GM21529 (cell line): ENCODE results near the gene OR4S2.
A peak's percentile ranks its signal among the peaks of the same experiment; 100 is the strongest.

Experiments
- ATAC-seq: cut with Tn5 transposase; IDR thresholded peaks from one replicate; pipeline ENCODE4 v1.9.1; 2021; ENCODE audit not compliant: unreplicated experiment

The OR4S2 gene, protein sequence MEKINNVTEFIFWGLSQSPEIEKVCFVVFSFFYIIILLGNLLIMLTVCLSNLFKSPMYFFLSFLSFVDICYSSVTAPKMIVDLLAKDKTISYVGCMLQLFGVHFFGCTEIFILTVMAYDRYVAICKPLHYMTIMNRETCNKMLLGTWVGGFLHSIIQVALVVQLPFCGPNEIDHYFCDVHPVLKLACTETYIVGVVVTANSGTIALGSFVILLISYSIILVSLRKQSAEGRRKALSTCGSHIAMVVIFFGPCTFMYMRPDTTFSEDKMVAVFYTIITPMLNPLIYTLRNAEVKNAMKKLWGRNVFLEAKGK

DNA sequence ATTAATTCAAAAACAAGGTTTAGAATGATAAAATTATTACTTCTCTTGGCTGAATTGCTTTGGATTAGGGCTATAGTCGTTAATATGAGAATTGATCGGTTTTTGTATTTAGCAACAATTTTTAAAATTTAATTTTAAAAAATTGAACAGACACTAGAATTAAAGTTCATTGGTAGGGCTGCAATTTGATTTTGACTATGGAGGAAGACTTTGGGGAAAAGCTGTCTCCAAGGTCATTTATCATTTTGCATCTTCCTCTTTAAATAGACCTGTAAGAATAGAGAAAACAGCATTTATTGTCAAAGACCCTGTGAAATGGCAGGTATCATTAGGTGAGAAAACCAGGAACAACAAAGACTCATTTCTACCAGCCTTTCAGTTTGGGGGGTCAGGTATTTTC lies at the start of gene OR4S2:
Gene OR4S2, plus strand, starts transcription at position 301 of the 400 bp plus-strand sequence. CDS start 2,577 bp downstream, outside the sequence.
- no peak for ATAC-seq

DNA sequence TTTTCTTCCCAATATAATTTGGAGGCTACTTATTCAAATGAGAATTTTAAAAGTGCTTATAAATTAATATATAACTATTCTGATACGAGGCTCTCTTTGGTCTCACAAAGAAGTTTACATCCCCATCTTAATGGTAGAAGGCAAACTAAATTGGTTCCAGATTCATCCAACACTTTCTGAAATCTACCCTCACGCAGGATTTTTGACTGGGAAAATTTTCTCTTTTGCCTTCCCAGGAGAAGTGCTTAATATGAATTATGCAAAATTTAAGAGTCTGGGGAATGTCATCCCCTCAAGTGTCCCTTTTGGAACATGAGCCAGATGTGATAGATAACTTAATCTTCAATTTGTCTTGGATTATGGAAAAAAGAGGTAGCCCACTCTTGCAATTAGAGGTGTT lies 40.6 kb upstream of the OR4S2 start, which contains the start of gene OR4C11:
Gene OR4C11, minus strand, starts transcription at position 101 of the 400 bp plus-strand sequence. CDS start 3,272 bp downstream, outside the sequence.
- no peak for ATAC-seq

DNA sequence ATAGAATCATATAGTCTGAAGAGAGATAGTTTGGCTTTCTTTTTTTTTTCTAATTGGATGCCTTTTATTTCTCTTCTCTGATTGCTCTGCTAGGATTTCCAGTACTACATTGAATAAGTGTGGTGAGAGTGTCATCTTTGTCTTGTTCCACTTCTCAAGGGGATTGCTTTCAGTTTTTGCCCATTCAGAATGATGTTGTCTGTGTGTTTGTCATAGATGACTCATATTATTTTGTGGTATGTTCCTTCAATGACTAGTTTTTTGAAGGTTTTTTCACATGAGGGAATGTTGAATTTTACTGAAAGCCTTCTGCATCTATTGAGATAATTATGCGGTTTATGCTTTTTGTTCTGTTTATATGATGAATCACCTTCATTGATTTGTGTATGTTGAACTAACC lies 23.6 kb upstream of the OR4S2 start:
- ATAC-seq = no peak

DNA sequence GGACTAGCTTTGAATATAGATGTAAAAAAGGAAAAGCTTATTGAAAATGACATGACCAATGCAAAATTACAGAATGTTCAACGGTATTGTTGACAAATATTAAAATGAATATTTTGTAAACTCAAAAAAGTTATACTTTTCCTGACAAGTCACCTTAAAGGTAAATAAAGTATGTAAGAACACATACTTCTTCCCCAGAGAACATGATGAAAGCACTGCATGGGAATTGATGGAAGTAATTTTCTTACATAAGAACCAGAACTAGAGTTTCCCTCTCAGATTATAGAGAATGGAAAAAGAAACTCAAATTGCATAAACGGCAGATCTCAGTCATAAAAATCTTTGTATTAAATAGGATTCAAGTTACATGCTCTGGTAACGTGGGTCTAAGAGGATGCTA lies 13.3 kb upstream of the OR4S2 start, which contains the start of gene OR4P4:
Gene OR4P4, plus strand, starts transcription at position 301 of the 400 bp plus-strand sequence.
- ATAC-seq = no peak

DNA sequence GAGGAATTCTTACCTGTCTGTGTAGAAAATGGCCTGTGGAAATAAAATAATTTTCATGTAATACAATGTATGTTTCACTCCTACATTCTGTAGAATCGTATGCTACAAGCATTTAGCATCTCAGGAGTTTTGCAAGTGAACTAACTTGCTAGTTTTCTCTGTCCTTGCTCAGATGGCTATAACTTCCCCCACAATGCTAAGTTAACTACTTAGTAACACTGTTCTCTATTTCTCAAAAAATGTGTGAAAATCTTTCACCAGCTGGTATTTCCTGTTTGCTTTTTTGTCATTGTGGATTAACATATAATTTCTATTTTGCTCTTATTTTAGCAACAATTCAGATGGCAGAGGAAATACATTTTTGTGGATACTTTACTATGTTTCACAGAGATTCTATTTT lies 4.4 kb downstream of the OR4S2 start:
- ATAC-seq = no peak

DNA sequence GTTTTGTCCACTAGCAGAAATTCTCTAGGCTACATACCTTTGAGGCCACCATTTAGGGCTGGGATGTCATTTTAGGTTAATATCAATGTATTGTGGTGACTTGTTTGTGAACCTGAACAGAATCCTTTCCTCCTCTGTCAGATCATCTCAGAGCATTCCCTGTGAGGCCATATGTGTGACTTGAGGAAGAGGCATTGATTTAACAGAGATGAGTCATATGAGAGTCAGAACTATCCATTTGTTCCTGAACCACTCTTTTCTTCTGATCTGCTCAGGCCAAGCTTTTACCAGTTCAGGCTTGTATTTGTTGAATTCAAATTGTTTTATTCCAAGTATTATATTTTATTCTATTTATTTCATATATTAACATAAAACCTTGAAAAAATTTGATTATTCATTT lies 7.0 kb downstream of the OR4S2 start:
- no peak for ATAC-seq

DNA sequence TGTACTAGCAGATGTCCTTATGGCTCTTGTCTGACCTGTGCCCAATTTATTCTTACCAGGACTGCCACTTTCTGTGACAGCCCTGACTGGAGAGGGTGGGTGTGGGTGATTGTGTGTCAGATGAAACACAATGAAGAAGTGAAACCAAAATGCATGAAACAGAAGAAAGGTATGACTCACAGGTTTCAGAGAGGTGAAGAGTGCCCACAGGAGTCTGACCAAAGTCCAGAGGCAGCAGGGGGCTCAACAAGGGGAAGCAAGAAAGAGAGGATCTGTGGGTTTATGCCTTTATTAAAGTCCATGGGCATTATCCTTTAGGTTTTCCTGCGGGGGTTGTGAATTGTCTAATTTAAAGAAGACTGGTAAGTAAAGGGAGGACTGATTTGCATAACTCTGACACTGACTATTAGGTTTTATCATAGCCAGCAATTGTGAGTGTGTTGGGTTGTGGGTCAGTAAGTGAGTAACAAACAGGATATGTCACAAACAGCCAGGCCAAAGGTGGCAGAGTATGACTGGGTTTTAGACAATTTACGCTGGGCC lies 10.0 kb downstream of the OR4S2 start:
- peak; percentile 97 for ATAC-seq

DNA sequence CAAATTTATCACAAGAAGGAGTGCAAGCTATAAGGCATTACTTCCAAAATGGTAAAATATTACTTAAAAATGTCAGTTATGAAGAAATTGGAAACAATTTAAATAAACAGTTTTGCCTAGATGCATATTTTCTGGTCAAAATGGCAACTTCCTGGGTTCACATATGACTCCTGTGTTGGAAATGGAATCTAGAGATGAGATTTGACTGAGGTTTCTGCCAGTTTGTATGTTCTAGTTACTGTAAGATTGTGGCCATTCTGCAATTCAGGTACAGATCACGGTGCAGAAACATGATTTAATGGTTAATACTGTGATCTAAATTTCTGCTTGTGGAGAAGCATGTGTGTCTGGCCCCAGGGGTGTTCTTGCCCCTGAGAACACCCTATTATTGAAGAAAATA lies 10.5 kb downstream of the OR4S2 start:
- peak; percentile 33 for ATAC-seq

DNA sequence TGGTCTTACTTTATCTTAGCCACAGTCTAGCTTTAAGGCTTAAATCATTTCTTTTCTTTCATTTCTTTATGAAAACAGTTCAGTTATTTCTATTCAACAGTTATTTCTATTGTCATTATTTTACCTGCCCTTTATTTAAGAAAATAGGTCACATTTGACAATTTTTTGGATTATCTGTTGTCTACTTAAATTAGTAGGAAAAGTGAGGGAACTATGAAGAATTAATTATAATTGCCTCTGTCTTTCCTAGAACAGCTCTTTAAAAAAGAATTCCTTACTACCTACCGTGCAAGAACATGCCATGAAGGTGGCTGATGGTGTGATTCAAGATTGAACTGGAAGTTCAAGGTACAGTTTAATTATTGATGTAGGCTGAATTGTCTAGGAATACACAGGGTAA lies 13.8 kb downstream of the OR4S2 start, which contains the start of gene OR4C6:
Gene OR4C6, plus strand, starts transcription at position 301 of the 400 bp plus-strand sequence. CDS start 2,966 bp downstream, outside the sequence.
- no peak for ATAC-seq

DNA sequence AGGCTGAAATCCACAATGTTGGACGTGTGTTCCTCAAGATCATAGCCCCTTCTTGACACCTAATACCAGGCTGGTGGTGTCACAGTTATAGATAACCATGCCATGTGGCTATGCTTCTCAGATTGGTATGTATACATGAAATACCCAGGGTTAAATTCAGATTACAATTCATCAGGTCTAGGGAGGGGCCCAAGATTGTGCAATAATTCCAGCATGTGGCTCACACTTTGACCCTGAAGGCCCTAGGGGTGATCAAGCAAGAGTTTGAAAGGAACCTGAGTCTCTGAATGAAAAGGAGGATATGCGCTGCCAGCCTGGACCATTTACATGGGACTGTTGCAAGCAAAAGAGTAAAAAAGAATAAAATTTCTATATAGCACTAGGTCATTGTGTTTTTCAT lies 21.2 kb downstream of the OR4S2 start:
- no peak for ATAC-seq

DNA sequence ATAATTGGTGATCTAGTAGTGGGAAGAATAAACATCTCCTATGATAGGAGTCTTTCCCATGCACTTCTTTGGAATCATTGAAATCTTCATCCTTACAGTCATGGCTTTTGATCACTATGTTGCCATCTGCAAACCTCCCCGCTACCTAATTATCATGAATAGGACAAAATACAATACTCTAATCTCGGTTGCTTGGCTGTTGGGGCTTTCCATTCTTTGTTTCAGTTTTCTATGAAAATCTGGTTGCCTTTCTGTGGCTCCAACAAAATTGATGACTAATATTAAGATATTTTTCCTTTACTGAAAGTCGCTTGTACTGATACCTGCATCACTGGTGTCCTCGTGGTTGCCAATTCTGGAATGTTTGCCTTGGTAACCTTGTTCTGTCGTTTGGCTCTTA lies 25.7 kb downstream of the OR4S2 start:
- no peak for ATAC-seq

DNA sequence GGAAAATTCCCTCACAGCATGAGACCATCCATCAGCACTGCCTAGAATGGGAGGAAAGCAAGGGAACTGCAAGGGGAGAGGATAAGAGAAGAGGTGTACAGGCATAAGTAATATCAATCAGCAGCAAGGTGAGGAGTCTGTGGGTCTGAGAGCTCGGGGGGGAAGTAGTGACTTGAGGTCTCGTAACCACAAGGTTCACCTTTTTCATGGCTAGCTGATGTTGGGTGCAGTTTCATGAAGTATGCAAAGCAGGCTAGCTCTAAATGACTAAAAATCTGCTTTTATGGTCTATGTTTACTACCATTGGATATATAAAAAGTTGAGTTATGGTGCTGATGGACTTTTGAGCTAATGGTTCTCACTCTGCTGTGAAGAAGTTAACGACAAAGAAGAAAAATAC lies 49.7 kb downstream of the OR4S2 start:
- peak; percentile 58 for ATAC-seq

DNA sequence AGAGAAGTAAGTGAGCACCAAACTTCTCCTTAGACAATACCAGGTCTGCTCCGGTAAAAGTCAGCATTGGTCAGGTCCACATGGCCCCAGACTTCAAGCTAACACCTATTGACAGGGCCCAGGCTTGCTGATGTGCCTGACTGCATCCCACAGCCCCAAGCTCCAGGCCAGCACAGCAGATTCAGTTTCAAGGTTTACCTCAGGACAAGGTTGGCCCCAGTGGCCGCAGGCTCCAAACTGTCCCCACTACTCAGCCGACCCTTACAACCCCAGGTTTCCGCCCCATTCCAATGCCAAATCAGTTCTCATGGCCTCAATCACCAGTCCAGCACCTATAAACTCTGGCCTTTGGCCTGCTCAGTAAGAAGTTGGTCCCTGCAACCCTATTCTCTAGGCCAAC lies 53.3 kb downstream of the OR4S2 start:
- no peak for ATAC-seq
